Spinal cord (tissue), 10 donors: ENCODE results near the gene NPM1. TPM values are rescaled to one million over a fixed set of nuclear protein-coding genes. Genes with fewer than 3 reads are reported as not detected.
A peak's percentile ranks its signal among the peaks of the same experiment; 100 is the strongest.
"Not testable (repeated sequence)": the region's sequence is repeated elsewhere in the genome, so short reads cannot be mapped to it uniquely, and the experiment has no call there.

Source experiments
- DNase-seq, 6 donors: peaks; one replicate each; pipeline versions ENCODE4 v3.0.0 to v3.0.0-alpha.2; 2013 to 2015; ENCODE audit warnings: low spot score in 6 of 6, low read depth in 4 of 6
- H3K27ac ChIP-seq: one replicate; pipeline ENCODE4 v1.5.1; 2013; ENCODE audit warnings: low read depth, low read length, control low read depth
- H3K27me3 ChIP-seq: one replicate; pipeline ENCODE4 v1.6.1; 2013; ENCODE audit warnings: low read length; ENCODE audit not compliant: control insufficient read depth, insufficient read depth
- H3K36me3 ChIP-seq: one replicate; pipeline ENCODE4 v1.6.1; 2013; ENCODE audit warnings: low read length; ENCODE audit not compliant: control insufficient read depth, insufficient read depth
- H3K4me1 ChIP-seq: one replicate; pipeline ENCODE4 v1.6.1; 2013; ENCODE audit warnings: low read length; ENCODE audit not compliant: control insufficient read depth, insufficient read depth
- H3K4me3 ChIP-seq: one replicate; pipeline ENCODE4 v1.5.1; 2013; ENCODE audit warnings: low read depth, low read length, control low read depth
- H3K9me3 ChIP-seq: one replicate; pipeline ENCODE4 v1.6.1; 2013; ENCODE audit warnings: low read length; ENCODE audit not compliant: control insufficient read depth, insufficient read depth
- WGBS: methylation state at CpG from one replicate; pipeline ENCODE4 v1.1.5; 2013; ENCODE audit warnings: missing lambda C conversion rate; ENCODE audit not compliant: insufficient coverage; 5-methylcytosine and 5-hydroxymethylcytosine counted together
- polyA plus RNA-seq, 2 donors: library from polyadenylated mRNA; unstranded; fragments of 120-200 nt; gene quantifications; one replicate each; pipeline ENCODE4 v1.2.1, GENCODE V29; 2013; ENCODE audit not compliant: insufficient read length in 2 of 2
- total RNA-seq, 2 donors: library from RNA; depleted of rRNA in 1 of 2; stranded (reverse); fragments of 120-200 nt in 1 of 2; fragments of >200 nt in 1 of 2; gene quantifications; one replicate each; pipeline versions ENCODE4 v1.2.3 to v1.2.4, GENCODE V29; 2013 to 2014
- donor health status: healthy.

NPM1 gene
- total and polyA plus RNA-seq, 4 donors = 547 to 1,593 (median 729) TPM

DNA sequence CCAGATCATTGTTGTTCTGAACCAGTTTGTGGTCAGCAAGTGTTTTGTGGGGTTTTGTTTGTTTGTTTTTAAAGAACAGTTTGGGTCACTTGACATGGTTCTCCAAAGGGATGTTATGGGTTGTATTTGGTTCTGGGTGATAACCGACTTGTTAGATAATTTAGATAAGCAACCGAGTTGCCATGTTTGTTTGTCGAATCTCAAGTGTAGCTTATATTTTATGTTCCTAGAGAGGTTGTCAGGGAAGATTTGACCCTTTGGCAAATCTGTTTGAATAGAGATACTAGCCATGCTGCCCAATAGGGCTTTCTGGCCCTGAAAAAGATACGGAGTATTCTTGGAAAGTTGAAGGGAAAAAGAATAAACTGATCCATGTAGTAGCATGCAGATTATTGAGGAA is 19.6 kb downstream of the NPM1 start:
- 95% methylated on average over 4 of the region's 4 CpGs for WGBS
- Histone ChIP-seq H3K9me3 (no peaks in the 10 kb centered on the region), H3K27me3 (no peaks in the 10 kb centered on the region)

DNA sequence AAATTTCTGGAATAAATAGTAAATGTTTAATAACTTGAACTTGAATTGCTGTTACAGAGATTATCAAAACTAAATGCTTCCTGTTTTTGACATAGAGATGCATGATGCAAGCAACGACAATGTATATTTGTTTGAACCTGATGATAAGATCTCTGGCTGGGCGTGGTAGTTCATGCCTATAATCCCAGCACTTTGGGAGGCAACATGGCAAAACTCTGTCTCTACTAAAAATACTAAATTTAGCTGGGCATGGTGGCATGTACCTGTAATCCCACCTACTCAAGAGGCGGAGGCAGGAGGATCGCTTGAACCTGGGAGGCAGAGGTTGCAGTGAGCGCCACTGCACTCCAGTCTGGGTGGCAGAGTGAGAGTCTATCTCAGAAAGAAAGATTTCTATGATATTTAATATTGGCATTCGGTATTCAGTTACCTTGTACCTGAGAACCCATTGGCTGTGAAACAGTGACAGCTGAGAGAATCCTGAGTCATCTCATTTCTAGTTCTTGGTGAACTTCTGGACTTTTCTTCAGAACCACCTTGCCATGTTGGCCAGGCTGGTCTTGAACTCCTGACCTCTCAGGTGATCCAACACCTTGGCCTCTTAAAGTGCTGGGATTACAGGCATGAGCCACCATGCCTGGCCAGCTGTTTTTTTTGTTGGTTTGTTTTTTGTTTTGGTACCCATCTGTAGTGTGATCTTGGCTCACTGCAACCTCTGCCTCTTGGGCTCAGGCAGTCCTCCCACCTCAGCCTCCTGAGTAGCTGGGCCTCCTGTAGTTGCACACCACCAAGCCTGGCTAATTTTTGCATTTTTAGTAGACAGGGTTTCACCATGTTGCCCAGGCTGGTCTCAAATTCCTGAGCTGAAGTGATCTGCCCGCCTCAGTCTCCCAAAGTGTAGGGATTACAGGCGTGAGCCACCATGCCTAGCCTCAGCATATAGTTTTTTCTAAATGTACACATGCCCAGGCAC is 21.8 kb downstream of the NPM1 start:
- H3K27me3 ChIP-seq = no peaks in the 10 kb centered on the region
- DNase-seq = no peak
- H3K9me3 ChIP-seq = no peaks in the 10 kb centered on the region
- H3K27ac ChIP-seq = no peak overlapping the region
- H3K4me3 ChIP-seq = no peak overlapping the region
- no peaks in the 10 kb centered on the region for H3K4me1 ChIP-seq
- peaks cover 22% of the 10 kb centered on the region for H3K36me3 ChIP-seq
- WGBS = 87% methylated on average over 3 of the region's 8 CpGs

More for the DNA sequence above, 19.6 kb downstream of the NPM1 start:
- H3K27ac ChIP-seq = no peak overlapping the region
- H3K36me3 ChIP-seq = peaks cover 19% of the 10 kb centered on the region
- DNase-seq = no peak
- no peak overlapping the region for H3K4me3 ChIP-seq
- no peaks in the 10 kb centered on the region for H3K4me1 ChIP-seq

DNA sequence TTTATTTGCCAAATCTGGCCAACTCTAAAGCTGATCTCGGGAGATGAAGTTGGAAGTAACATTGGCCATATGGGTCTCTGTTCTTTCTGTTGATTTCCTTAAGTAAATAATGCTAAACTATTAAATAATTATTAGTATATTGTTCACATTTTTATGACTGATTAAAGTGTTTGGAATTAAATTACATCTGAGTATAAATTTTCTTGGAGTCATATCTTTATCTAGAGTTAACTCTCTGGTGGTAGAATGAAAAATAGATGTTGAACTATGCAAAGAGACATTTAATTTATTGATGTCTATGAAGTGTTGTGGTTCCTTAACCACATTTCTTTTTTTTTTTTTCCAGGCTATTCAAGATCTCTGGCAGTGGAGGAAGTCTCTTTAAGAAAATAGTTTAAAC is 22.5 kb downstream of the NPM1 start:
- H3K4me1 ChIP-seq = no peaks in the 10 kb centered on the region
- H3K4me3 ChIP-seq = no peak overlapping the region
- no CpG with 5 or more reads among the region's 1 CpG for WGBS
- no peaks in the 10 kb centered on the region for H3K9me3 ChIP-seq
- peaks cover 20% of the 10 kb centered on the region for H3K36me3 ChIP-seq
- no peak for DNase-seq
- H3K27me3 ChIP-seq = no peaks in the 10 kb centered on the region
- no peak overlapping the region for H3K27ac ChIP-seq

DNA sequence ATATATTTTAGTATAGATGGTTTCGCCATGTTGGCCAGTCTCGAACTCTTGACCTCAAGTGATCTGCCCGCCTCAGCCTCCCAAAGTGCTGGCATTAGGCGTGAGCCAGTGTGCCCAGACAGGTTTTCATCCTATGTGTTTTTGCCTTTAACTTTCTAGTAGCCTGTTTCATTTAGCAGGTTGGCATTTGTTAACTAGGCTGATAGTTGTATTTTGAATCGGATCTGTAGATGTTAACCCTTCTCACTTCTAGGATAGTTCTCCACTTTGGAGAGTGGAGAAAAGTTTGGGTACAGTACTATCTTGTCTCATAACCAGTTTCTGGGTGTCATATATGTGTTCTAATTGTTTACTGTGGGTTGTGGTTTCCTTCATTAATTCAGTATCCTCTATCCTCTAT is 24.5 kb downstream of the NPM1 start:
- 100% methylated on average over 1 of the region's 5 CpGs for WGBS
- Histone ChIP-seq H3K4me3 (no peak overlapping the region), H3K4me1 (no peaks in the 10 kb centered on the region), H3K36me3 (peaks cover 20% of the 10 kb centered on the region), H3K27ac (no peak overlapping the region), H3K27me3 (no peaks in the 10 kb centered on the region), H3K9me3 (no peaks in the 10 kb centered on the region)
- DNase-seq = no peak

DNA sequence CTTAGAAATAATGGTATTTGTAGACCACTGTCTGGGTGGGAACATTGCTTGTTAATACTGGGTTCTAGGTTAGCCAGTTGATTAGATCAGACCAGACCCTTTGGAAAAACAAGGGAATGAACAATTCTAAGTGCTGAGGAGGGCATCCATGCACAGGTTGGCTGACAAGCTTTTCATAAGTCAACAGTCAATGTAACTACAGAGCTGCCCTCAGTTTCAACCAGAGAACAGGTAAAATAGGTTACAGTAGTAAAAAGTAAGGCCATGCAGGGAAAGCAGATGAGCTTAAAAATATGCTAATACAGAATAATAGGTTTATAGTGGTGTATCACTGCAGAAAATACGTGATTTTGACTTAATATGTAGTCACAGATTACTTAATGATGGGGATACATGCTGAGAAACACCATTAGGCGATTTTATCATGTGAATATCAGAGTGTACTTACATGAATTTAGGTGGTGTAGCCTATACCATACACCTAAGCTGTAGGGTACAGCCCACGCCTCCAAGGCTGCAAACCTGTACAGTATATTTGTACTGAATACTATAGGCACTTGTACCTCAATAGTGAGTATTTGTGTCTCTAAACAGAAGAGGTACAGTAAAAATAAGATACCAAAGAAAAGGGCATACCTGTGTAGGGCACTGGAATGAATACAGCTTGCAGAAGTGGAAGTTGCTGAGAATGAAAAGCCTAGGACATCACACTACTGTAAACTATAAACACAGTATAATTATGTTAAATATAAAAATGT is 25.7 kb downstream of the NPM1 start:
- Histone ChIP-seq H3K36me3 (peaks cover 20% of the 10 kb centered on the region), H3K4me1 (peaks cover under 1% of the 10 kb centered on the region), H3K27ac (no peak overlapping the region), H3K27me3 (no peaks in the 10 kb centered on the region), H3K9me3 (no peaks in the 10 kb centered on the region), H3K4me3 (no peak overlapping the region)
- WGBS = no CpG with 5 or more reads among the region's 3 CpGs
- no peak for DNase-seq

DNA sequence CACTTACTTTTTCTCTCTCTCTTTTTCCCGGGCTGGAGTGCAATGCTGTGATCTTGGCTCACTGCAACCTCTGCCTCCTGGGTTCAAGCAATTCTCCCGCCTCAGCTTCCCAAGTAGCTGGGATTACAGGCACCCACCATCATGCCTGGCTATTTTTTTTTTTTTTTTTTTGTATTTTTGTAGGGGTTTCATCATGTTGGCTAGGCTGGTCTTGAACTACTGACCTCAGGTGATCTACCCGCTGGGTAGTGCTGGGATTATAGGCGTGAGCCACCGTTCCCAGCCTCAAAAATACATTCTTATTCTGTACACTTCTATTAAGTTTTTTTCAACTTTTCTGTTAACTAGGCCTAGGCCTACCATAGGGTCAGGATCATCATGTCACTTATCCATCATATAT is 26.3 kb downstream of the NPM1 start:
- H3K4me1 ChIP-seq, H3K27me3 ChIP-seq, DNase-seq, H3K4me3 ChIP-seq, H3K27ac ChIP-seq, H3K9me3 ChIP-seq: not testable (repeated sequence)
- H3K36me3 ChIP-seq = peaks cover 20% of the 10 kb centered on the region
- WGBS = 93% methylated on average over 3 of the region's 5 CpGs

DNA sequence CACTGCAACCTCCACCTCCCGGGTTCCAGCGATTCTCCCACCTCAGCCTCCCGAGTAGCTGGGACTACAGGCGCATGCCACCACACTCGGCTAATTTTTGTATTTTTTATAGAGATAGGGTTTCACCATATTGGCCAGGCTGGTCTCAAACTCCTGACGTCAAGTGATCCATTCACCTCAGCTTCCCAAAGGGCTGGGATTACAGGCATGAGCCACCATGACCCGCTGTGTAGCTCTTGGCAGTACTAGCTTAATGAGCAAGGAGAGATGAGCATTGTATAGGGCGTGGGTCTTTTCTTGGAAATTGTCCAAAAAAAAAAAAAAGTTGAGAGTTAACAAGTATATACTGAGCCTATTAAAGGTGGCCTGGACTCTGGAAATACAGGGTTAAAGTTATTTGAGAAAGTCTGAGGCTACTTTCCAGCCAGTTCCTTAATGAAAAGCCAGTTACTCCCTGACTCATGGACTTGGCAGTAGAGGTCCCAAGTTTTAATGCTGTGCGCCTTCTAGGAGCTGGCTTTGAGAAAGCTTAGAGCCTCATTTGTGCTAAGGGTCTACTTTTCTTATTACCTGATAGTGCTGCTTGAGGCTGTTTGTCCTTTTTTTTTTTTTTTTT is 27.6 kb downstream of the NPM1 start:
- no peak overlapping the region for H3K4me3 ChIP-seq
- no peaks in the 10 kb centered on the region for H3K9me3 ChIP-seq
- peak in 1 of 6 donors; percentile 21 for DNase-seq
- WGBS = 78% methylated on average over 5 of the region's 9 CpGs
- peaks cover 12% of the 10 kb centered on the region for H3K36me3 ChIP-seq
- H3K27me3 ChIP-seq = peaks cover 5% of the 10 kb centered on the region
- no peak overlapping the region for H3K27ac ChIP-seq
- H3K4me1 ChIP-seq = peaks cover 13% of the 10 kb centered on the region

DNA sequence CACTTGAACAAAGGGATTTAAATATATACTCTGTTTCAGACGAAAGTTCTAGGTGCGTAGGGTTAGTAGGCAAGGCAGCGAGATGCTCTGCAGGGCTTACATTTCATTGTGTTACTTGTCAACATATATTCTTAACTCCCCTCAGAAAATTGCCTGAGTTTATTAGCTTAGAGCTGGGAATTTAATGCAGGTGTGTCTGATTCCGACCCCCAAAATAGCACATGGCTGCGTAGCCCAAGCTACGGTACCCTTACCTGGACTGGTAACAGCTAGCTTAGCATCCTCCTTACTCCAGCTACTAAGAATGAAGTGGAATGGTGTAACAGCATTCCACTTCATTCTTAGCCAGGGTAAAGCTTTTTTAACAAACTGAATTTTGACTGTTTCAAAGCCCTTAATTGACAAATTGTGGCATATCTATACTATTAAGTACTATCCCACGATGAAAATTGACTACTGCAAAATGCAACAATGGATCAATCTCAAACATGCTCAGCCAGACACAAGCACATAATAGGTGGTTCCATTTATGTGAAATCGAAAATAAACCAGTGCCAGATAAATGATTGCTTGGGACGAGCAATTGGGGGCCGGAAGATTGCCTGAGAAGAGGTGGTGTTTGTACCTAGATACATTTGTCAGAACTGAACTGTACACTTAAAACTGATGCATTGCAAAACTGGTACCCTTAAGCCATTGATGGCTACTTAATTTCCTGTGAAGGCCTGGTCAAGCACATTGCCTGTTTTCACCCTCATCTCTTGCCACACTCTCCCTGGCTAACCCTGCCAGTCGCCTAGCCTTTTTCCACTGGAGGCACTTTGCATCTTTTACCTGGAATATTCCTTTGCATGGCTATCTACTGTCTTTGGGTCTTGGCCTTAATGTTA is 28.8 kb downstream of the NPM1 start:
- Histone ChIP-seq H3K36me3 (peaks cover 8% of the 10 kb centered on the region), H3K27ac (no peak overlapping the region), H3K4me3 (no peak overlapping the region), H3K4me1 (peaks cover 25% of the 10 kb centered on the region), H3K27me3 (peaks cover 5% of the 10 kb centered on the region), H3K9me3 (no peaks in the 10 kb centered on the region)
- no peak for DNase-seq
- 87% methylated on average over 4 of the region's 11 CpGs for WGBS
